GM12874 (cell line): ENCODE data around the gene SUGP1.
A peak's percentile ranks its signal among the peaks of the same experiment; 100 is the strongest.

Experiments
- CTCF ChIP-seq: IDR thresholded peaks from 2 replicates; pipeline ENCODE4 v1.5.1; 2011; ENCODE audit warnings: low read depth, mild to moderate bottlenecking, control low read depth, low read length, moderate library complexity; ENCODE audit not compliant: insufficient read depth

Gene SUGP1

DNA sequence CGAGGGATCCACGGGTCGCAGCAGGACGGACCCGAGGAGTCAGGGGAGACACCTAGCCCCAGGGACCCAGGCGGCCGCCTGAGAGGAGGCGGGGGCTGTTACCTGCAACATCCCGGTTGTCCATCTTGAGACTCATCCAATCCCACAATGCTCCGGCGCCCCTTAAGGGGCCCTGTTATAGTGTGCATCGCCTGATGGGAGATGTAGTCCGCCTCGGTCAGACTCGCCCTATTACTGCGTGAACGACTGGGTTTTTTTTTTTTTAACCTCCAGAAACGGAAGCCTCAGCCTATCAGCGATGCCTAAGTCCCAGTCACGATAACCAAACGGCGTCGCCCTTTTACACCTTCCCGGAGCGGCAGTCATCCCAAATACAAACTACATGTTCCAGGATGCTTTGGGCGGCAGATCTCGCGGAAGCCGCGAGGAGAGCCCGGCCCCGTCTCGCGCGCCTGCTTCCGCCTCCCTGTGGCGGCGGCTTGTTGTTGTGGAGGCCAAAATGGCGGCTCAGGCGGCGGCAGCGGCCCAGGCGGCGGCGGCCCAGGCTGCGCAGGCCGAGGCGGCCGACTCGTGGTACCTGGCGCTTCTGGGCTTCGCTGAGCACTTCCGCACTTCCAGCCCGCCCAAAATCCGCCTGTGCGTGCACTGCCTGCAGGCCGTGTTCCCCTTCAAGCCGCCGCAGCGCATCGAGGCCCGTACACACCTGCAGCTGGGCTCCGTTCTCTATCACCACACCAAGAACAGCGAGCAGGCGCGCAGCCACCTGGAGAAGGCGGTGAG lies at the start of gene SUGP1, which contains the start of gene MAU2:
TSS of gene SUGP1 (minus strand) at position 149 of the 780 bp plus-strand sequence. CDS start at position 136, 13 bp downstream.
TSS of gene MAU2 (plus strand) at position 469 of the 780 bp plus-strand sequence. CDS start at position 500, 31 bp downstream.
- peak; percentile 12; the same call in 1 of the 2 replicates for TF ChIP-seq CTCF

GRCh38 chr19:19368087-19368486 lies 47.8 kb upstream of the SUGP1 start:
- no peak for TF ChIP-seq CTCF

GRCh38 chr19:19366434-19367396 lies 46.4 kb upstream of the SUGP1 start:
- TF ChIP-seq CTCF, result peak; percentile 98

- no peak for TF ChIP-seq CTCF
These were observed 41.8 kb upstream of the SUGP1 start for GRCh38 chr19:19362075-19362474.

- peak; percentile 76 for TF ChIP-seq CTCF
These were observed 40.8 kb upstream of the SUGP1 start for GRCh38 chr19:19361075-19361594.

DNA sequence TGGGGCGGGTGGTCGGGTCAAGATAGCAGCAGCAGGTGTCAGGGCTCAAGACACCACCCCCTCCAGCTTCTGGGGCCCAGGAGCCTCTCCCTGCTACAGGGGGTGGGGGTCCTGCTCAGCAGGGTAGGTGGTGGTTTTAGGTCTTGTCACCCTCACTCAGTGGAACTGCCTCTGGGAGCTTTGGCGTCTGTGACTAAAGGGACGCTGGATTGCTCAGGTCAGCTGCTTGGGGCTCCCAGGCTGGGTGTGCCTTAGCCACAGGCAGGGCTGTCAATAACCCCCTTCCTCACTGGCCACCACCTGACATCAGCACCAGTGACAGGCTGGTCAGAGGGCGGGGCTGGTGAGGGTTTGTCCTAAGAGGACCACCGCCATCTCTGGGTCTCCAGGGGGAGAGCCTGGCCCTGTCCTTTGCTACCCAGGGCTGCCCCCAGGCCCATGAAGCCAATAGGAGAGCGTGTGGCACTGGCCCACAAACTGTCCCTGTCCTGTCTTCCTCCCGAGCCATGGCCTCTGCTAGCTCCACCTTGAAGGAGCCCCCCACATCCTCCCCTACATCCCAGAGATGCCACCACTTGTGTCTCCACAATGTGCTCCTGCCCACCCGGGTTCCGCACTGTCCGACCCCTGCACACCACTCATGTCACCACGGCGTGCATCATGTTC lies 36.7 kb upstream of the SUGP1 start:
- TF ChIP-seq CTCF, result no peak

DNA sequence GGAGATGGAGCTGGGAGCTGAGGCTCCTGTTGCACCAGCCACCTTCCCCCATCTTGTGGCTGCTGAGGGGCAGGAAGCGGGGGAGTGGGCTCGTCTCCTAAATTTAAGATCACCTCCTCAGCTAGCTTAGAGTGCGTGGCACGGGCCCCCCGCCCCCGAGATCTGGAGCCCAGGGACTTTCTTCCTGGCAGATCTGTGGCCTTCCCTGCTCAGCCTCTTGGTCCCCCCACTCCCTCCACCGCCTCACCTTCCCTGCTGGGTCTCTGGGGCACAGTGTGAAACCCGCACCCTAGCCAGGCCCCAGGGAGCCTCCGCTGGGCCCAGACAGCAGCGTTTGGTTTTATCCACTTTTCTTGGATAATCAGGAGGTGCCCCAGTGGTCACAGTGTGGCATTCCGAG lies 36.2 kb upstream of the SUGP1 start:
- no peak for TF ChIP-seq CTCF
